Skeletal muscle satellite cell (primary cell): ENCODE data around the gene PNN.
"Not testable (repeated sequence)": the region's sequence is repeated elsewhere in the genome, so short reads cannot be mapped to it uniquely, and the experiment has no call there.

Experiments used
- H3K27me3 ChIP-seq: 2 replicates; pipeline ENCODE4 v1.7.0; 2013; ENCODE audit warnings: low read length; ENCODE audit not compliant: control insufficient read depth, insufficient read depth
- H3K36me3 ChIP-seq: 2 replicates; pipeline ENCODE4 v1.7.0; 2013; ENCODE audit warnings: mild to moderate bottlenecking, control low read depth, low read length; ENCODE audit not compliant: insufficient read depth
- H3K4me1 ChIP-seq: 2 replicates; pipeline ENCODE4 v1.7.0; 2013; ENCODE audit warnings: low read length; ENCODE audit not compliant: control insufficient read depth, insufficient read depth
- H3K4me2 ChIP-seq: 2 replicates; pipeline ENCODE4 v1.7.0; 2013; ENCODE audit warnings: mild to moderate bottlenecking, low read length
- H3K4me3 ChIP-seq: 2 replicates; pipeline ENCODE4 v1.7.0; 2013; ENCODE audit warnings: low read length
- H3K9ac ChIP-seq: 2 replicates; pipeline ENCODE4 v1.7.0; 2013; ENCODE audit warnings: mild to moderate bottlenecking, low read depth, low read length, moderate library complexity
- H3K9me3 ChIP-seq: replicated peaks from 2 replicates; pipeline ENCODE4 v1.7.0; 2013; ENCODE audit warnings: mild to moderate bottlenecking, control low read depth, low read length

Gene PNN

GRCh38 chr14:39217214-39217879 is 42.3 kb downstream of the PNN start:
- H3K9ac ChIP-seq, result no peak overlapping the region
- no peak overlapping the region for H3K4me2 ChIP-seq
- H3K27me3 ChIP-seq, result no peaks in the 10 kb centered on the region
- H3K4me3 ChIP-seq, result no peak overlapping the region
- no peaks in the 10 kb centered on the region for H3K36me3 ChIP-seq
- peaks cover 22% of the 10 kb centered on the region for H3K4me1 ChIP-seq
- H3K9me3 ChIP-seq, result no peaks in the 10 kb centered on the region

- H3K36me3 ChIP-seq, result no peaks in the 10 kb centered on the region
- H3K4me3 ChIP-seq, result no peak overlapping the region
- H3K4me1 ChIP-seq, result peaks cover 21% of the 10 kb centered on the region
- peak overlapping the region; percentile 55 for H3K4me2 ChIP-seq
- H3K27me3 ChIP-seq, result no peaks in the 10 kb centered on the region
- no peaks in the 10 kb centered on the region for H3K9me3 ChIP-seq
- H3K9ac ChIP-seq, result no peak overlapping the region
Observed at GRCh38 chr14:39218171-39218769, 43.2 kb downstream of the PNN start.

GRCh38 chr14:39219075-39219499 is 44.0 kb downstream of the PNN start:
- Histone ChIP-seq H3K4me3 (no peak overlapping the region), H3K9me3 (no peaks in the 10 kb centered on the region), H3K4me2 (no peak overlapping the region), H3K9ac (no peak overlapping the region), H3K27me3 (peaks cover 4% of the 10 kb centered on the region), H3K36me3 (no peaks in the 10 kb centered on the region), H3K4me1 (peaks cover 21% of the 10 kb centered on the region)

GRCh38 chr14:39220473-39220872 is 45.4 kb downstream of the PNN start:
- H3K36me3 ChIP-seq, H3K27me3 ChIP-seq, H3K9me3 ChIP-seq, H3K4me2 ChIP-seq, H3K9ac ChIP-seq, H3K4me3 ChIP-seq: not testable (repeated sequence)
- peaks cover 21% of the 10 kb centered on the region for H3K4me1 ChIP-seq

- H3K4me3 ChIP-seq, result no peak overlapping the region
- no peaks in the 10 kb centered on the region for H3K9me3 ChIP-seq
- peaks cover 4% of the 10 kb centered on the region for H3K27me3 ChIP-seq
- no peaks in the 10 kb centered on the region for H3K36me3 ChIP-seq
- H3K9ac ChIP-seq, result no peak overlapping the region
- H3K4me1 ChIP-seq, result peaks cover 2% of the 10 kb centered on the region
- H3K4me2 ChIP-seq, result no peak overlapping the region
Observed at GRCh38 chr14:39228044-39228443, 53.0 kb downstream of the PNN start.

- Histone ChIP-seq H3K4me3 (no peak overlapping the region), H3K9ac (no peak overlapping the region), H3K36me3 (no peaks in the 10 kb centered on the region), H3K4me1 (peaks cover 5% of the 10 kb centered on the region), H3K27me3 (peaks cover 4% of the 10 kb centered on the region), H3K9me3 (no peaks in the 10 kb centered on the region), H3K4me2 (no peak overlapping the region)
Observed at GRCh38 chr14:39228509-39229221, 53.6 kb downstream of the PNN start.

GRCh38 chr14:39229222-39229543 is 54.1 kb downstream of the PNN start:
- Histone ChIP-seq H3K9ac (no peak overlapping the region), H3K36me3 (no peaks in the 10 kb centered on the region), H3K9me3 (no peaks in the 10 kb centered on the region), H3K4me1 (peaks cover 8% of the 10 kb centered on the region), H3K4me3 (no peak overlapping the region), H3K27me3 (no peaks in the 10 kb centered on the region), H3K4me2 (no peak overlapping the region)

GRCh38 chr14:39229601-39230110 is 54.6 kb downstream of the PNN start:
- H3K27me3 ChIP-seq, result no peaks in the 10 kb centered on the region
- no peak overlapping the region for H3K4me2 ChIP-seq
- H3K9ac ChIP-seq, result no peak overlapping the region
- H3K4me1 ChIP-seq, result peaks cover 8% of the 10 kb centered on the region
- H3K4me3 ChIP-seq, result no peak overlapping the region
- no peaks in the 10 kb centered on the region for H3K36me3 ChIP-seq
- H3K9me3 ChIP-seq, result no peaks in the 10 kb centered on the region

GRCh38 chr14:39230416-39231035 is 55.5 kb downstream of the PNN start:
- H3K9ac ChIP-seq, result no peak overlapping the region
- no peaks in the 10 kb centered on the region for H3K9me3 ChIP-seq
- no peak overlapping the region for H3K4me3 ChIP-seq
- peaks cover 8% of the 10 kb centered on the region for H3K4me1 ChIP-seq
- H3K36me3 ChIP-seq, result no peaks in the 10 kb centered on the region
- H3K27me3 ChIP-seq, result no peaks in the 10 kb centered on the region
- H3K4me2 ChIP-seq, result no peak overlapping the region

GRCh38 chr14:39231751-39232553 is 56.9 kb downstream of the PNN start:
- not testable (repeated sequence) for H3K27me3 ChIP-seq, H3K4me3 ChIP-seq, H3K36me3 ChIP-seq, H3K9ac ChIP-seq, H3K4me2 ChIP-seq, H3K4me1 ChIP-seq, H3K9me3 ChIP-seq
